Kasumi-1 (cell line): ENCODE data around the gene PI16.

ENCODE experiments used
- DNase-seq, 2 experiments: peaks; one replicate each; lab custom pipeline; 2025; lab: John Stamatoyannopoulos, UW

Gene PI16

DNA sequence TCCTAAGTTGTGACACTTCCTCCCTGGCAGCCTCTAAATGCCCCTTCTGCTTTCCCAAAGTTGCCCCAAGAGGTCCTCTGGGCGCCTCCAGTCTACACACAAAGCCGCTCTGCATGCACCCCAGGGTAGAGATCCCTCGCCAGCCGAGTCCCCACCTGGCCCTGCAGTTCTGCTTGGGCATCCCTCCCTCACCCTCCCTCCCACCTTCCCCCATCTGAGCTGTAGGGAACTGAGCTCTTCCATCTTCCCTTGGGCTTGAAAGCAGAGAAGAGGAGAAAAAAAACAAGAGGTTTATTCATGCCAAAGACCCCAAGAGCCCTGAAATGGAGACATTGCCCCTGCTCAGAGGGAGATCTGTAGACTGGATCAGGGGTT is 45.2 kb downstream of the PI16 start:
- no peak for DNase-seq

GRCh38 chr6:37004044-37004980 is 49.8 kb downstream of the PI16 start:
- no peak for DNase-seq

DNA sequence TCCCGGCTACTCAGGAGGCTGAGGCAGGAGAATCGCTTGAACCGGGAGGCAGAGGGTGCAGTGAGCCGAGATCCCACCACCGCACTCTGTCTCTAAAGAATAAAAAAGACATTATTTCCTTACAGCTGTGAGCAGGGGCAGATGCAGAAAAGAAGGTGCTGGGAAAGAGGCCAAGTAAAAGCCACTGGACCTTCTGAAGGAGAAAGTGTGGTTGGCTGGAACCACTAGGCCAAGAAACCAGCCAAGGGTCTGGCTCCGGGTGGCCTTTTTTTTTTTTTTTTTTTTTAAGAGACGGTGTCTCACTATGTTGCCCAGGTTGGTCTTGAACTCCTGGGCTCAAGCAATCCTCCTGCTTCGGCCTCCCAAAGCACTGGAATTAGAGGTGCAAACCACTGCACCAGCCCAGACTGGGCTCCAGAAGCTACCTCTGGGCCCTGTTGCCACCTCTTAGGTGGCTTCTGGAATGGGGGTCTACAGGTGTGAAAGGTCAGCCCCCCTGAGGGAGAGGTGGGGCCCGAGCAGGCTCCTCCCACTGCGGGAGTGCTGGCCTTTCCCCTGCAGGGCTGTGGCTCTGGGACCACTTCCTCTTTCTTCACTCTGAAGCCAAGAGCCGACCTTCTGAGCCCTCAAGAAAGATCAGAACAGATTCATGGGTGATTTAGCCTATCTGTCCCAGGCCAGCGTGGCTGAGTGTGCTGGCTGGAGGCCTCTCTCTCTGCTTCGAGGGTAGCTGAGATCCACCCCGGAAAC is 50.7 kb downstream of the PI16 start, which contains the start of gene FGD2:
FGD2 (plus strand) TSS at position 595 of the 750 bp plus-strand sequence. CDS start 163 bp downstream, outside the sequence.
- DNase-seq = peak; percentile 64 to 66

DNA sequence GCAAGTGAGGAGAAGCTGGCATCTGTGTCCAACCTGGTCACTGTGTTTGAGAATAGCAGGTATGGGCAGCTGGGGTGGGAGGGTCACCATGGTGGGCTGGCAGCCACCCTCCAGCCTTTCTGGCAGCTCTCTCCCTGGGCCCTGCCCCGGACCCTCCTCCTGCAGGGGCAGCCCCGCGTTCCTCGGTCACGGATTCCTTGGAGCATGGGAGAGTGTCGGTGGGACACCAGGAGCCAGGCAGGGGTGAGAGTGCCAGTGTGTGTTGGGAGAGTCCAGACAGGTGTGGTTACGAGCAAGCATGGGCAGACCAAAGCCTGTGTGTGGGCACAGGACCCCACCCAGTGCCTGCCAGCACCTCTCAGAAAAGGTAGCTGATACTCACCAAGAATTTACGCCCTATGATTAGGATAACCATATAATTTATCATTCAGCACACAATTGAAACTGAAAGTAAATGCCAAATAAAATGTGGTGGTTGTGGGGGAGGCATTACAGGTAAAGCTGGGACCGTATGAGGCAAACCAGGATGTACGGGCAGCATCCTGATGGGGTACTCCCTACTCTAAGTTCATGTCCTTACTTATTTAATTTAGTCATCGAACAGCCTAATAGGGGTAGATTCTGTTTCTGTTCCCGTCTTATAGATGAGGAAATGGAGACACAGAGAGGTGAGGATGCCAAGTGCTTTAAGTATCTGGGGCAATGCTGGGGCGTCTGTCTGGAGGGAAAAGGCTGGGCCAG is 51.5 kb downstream of the PI16 start:
- DNase-seq = no peak

DNA sequence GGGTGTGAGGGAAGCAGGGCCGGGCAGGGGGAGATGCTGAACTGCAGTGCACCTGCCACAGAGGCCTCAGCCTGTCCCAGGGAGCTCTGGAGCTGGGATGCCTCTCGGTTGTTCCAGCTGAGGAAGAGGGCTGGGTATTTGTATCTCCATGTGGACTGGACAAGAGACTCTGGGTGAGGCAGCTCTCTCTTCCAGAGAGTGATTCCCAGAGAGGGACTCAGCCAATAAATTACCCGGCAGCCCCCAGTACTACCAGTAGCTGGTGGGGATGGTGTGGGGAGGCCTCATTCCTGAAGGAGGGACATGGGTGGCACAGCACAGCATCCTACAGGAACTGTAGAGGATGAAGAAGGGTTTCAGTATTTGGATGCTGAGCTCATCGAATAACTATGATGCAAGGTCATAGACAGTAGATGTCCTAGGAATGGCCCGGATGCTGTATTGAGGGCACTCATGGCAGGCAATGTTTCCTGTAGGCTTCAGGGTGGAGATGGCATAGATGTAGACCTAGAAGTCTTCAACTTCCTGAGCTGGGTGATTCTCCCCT is 52.3 kb downstream of the PI16 start:
- peak; percentile 47 to 52 for DNase-seq

GRCh38 chr6:37007340-37008043 is 53.0 kb downstream of the PI16 start:
- DNase-seq = peak in 1 of 2 experiments; percentile 22

DNA sequence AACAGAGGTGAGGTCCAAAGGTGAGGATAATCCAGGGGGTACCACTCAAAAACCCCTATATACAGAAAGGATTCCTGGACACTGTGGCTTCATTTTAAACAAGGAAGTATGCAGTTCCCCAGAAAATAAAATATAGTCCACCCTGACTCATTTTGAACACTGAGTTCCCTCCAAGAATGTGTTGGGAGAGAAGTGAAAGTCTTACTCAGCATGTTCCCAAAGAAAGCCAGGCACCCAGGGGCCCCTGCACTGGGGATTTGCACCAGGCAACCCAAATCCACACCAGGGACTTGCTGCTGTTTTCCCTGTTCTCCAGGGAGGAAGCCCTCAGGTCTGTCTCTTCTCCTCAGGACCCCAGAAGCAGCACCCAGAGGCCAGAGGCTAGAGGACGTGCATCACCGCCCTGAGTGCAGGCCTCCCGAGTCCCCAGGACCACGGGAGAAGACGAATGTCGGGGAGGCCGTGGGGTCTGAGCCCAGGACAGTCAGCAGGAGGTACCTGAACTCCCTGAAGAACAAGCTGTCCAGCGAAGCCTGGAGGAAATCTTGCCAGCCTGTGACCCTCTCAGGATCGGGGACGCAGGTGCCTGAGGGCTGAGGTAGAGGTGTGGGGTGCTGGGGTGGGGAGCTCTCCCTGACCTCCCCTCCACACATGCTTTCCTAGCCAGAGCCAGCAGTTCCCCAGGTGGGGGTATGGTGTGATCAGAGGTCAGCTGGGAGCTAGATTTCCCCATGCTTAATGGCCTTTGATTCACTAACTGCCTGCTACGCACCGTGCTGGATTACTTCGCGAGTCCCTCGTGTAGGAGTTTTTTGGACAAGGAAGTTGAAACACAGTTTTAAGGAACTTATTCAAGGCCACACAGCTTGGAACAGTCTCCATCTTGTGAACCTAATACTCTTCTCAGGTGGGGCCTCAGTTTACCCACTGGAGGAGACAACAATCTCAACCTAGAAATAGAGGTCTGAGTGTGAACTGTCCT is 54.2 kb downstream of the PI16 start:
- no peak for DNase-seq

DNA sequence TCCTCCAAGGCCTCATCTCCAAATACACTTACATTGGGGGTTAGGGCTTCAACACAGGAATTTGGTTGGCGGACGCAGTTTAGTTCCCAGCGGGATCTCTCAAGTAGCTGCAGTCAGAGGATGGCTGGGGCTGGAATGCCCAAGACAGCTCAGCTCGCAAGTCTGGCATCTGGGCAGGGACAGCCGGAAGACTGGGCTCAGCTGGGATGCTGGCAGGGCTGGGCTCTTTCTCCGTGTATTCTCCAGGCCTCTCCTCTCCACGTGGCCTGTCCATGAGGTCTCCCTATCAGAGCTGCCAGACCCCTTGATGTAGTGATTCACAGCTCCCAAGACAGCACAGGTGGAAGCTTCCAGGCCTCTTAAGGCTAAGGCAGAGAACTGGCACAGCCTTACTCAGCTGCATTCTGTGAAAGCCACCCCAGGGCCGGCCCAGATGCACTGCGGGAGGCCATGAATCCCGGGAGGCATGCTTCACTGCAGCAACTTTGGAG is 55.9 kb downstream of the PI16 start:
- no peak for DNase-seq

- DNase-seq = no peak
Observed at GRCh38 chr6:37011656-37012378, 57.3 kb downstream of the PI16 start.

DNA sequence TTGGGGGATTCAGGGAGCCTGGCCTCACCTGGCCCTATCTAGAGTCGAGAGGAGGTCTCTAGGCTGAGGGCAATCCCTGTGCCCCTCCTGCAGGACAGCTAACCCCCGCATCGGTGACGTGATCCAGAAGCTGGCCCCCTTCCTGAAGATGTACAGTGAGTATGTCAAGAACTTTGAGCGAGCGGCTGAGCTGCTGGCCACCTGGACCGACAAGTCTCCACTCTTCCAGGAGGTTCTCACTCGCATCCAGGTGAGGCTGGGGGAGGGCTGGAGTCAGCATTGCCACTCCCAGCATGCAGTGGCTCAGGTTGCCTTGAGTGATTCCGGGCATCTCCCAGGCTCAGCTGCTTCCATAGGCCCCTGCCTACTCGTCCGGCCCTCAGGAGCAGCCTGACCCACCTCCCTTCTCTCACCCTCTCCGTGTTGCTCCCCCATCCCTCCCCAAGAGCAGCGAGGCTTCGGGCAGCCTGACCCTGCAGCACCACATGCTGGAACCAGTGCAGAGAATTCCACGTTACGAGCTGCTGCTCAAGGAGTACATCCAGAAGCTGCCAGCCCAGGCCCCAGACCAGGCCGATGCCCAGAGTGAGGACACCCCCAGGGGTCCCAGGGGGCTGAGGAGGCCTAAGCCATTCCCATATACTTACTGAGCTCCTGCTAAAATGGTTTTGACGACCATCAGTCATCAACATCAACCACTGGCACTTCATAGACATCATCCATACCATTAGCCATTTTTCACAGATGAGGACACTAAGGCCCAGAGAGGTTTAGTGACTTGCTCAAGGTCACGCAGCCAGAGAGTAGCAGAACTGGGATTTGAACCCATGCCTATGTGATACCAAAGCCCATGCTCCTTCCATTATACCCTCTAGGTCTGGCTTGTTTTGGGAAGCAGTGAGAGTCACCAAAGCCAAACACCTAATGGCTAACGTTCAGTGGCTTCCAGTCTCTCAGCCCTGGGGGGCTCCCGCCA is 59.3 kb downstream of the PI16 start:
- no peak for DNase-seq
